H9 (cell line): ENCODE measurements around the gene MKX. TPM values are rescaled to one million over a fixed set of nuclear protein-coding genes. Genes with fewer than 3 reads are reported as not detected.

Experiments used
- DNase-seq: peaks from one replicate; pipeline ENCODE4 v3.0.0-alpha.2; 2017
- H2AFZ ChIP-seq: one replicate; pipeline ENCODE4 v1.6.1; 2013; ENCODE audit warnings: mild to moderate bottlenecking, low read length, control low read depth, moderate library complexity
- H2AK5ac ChIP-seq: 2 replicates; pipeline ENCODE4 v1.6.1; 2013; ENCODE audit warnings: low read length, control low read depth, mixed read lengths; ENCODE audit not compliant: insufficient read length
- H2BK120ac ChIP-seq: one replicate; pipeline ENCODE4 v1.6.1; 2013; ENCODE audit warnings: low read depth, mild to moderate bottlenecking, low read length, control low read depth, inconsistent platforms; ENCODE audit not compliant: poor library complexity, severe bottlenecking
- H2BK12ac ChIP-seq: 2 replicates; pipeline ENCODE4 v1.6.1; 2013; ENCODE audit warnings: low read length, control low read depth, mixed read lengths, low read depth; ENCODE audit not compliant: insufficient read length
- H2BK15ac ChIP-seq: 2 replicates; pipeline ENCODE4 v1.6.1; 2013; ENCODE audit warnings: low read depth, low read length, control low read depth
- H2BK20ac ChIP-seq: one replicate; pipeline ENCODE4 v1.6.1; 2013; ENCODE audit warnings: low read depth, mild to moderate bottlenecking, low read length, control low read depth, inconsistent platforms; ENCODE audit not compliant: poor library complexity, severe bottlenecking
- H2BK5ac ChIP-seq: 2 replicates; pipeline ENCODE4 v1.6.1; 2013; ENCODE audit warnings: low read length, control low read depth, mixed read lengths; ENCODE audit not compliant: insufficient read length
- H3K14ac ChIP-seq: 2 replicates; pipeline ENCODE4 v1.6.1; 2013; ENCODE audit warnings: low read length, control low read depth; ENCODE audit not compliant: insufficient read depth
- H3K18ac ChIP-seq: 2 replicates; pipeline ENCODE4 v1.6.1; 2013; ENCODE audit warnings: low read depth, mild to moderate bottlenecking, mixed read lengths, low read length, control low read depth; ENCODE audit not compliant: insufficient read length
- H3K23ac ChIP-seq: 2 replicates; pipeline ENCODE4 v1.6.1; 2013; ENCODE audit warnings: low read length, control low read depth, mixed read lengths, low read depth; ENCODE audit not compliant: insufficient read length
- H3K23me2 ChIP-seq: 2 replicates; pipeline ENCODE4 v1.6.1; 2013; ENCODE audit warnings: low read depth, mild to moderate bottlenecking, mixed read lengths, low read length, control low read depth; ENCODE audit not compliant: insufficient read length, poor library complexity, severe bottlenecking
- H3K27ac ChIP-seq: 2 replicates; pipeline ENCODE4 v1.5.1; 2013; ENCODE audit warnings: low read length, control low read depth, mixed read lengths, low read depth; ENCODE audit not compliant: insufficient read length
- H3K27me3 ChIP-seq: 2 replicates; pipeline ENCODE4 v1.6.1; 2013; ENCODE audit warnings: low read length, control low read depth, inconsistent platforms; ENCODE audit not compliant: insufficient read depth
- H3K4ac ChIP-seq: 2 replicates; pipeline ENCODE4 v1.6.1; 2013; ENCODE audit warnings: low read depth, mild to moderate bottlenecking, control low read depth, inconsistent platforms, low read length, moderate library complexity
- H3K4me1 ChIP-seq: 2 replicates; pipeline ENCODE4 v1.6.1; 2013; ENCODE audit warnings: low read length, control low read depth, inconsistent platforms; ENCODE audit not compliant: insufficient read depth
- H3K4me2 ChIP-seq: 2 replicates; pipeline ENCODE4 v1.6.1; 2013; ENCODE audit warnings: low read length, control low read depth, mixed read lengths; ENCODE audit not compliant: insufficient read length, insufficient read depth
- H3K56ac ChIP-seq: 2 replicates; pipeline ENCODE4 v1.6.1; 2013; ENCODE audit warnings: low read depth, mild to moderate bottlenecking, mixed read lengths, low read length, control low read depth; ENCODE audit not compliant: insufficient read length
- H3K79me1 ChIP-seq: 2 replicates; pipeline ENCODE4 v1.6.1; 2013; ENCODE audit warnings: low read depth, mild to moderate bottlenecking, moderate library complexity, low read length, control low read depth, inconsistent platforms; ENCODE audit not compliant: insufficient read depth, poor library complexity, severe bottlenecking
- H3K79me2 ChIP-seq: 2 replicates; pipeline ENCODE4 v1.6.1; 2013; ENCODE audit warnings: low read length, control low read depth, inconsistent platforms; ENCODE audit not compliant: insufficient read depth
- H3K9ac ChIP-seq: 2 replicates; pipeline ENCODE4 v1.6.1; 2013; ENCODE audit warnings: low read length, control low read depth, mixed read lengths; ENCODE audit not compliant: insufficient read length; ENCODE audit errors: extremely low read depth
- H3K9me3 ChIP-seq: one replicate; pipeline ENCODE4 v1.6.1; 2013; ENCODE audit warnings: low read depth, low read length, inconsistent platforms; ENCODE audit not compliant: control insufficient read depth
- H3T11ph ChIP-seq: one replicate; pipeline ENCODE4 v1.6.1; 2013; ENCODE audit warnings: mild to moderate bottlenecking, low read length, control low read depth, inconsistent platforms
- H4K20me1 ChIP-seq: one replicate; pipeline ENCODE4 v1.6.1; 2013; ENCODE audit not compliant: control insufficient read depth, insufficient read length, insufficient read depth
- H4K5ac ChIP-seq: 2 replicates; pipeline ENCODE4 v1.6.1; 2013; ENCODE audit warnings: low read depth, mild to moderate bottlenecking, mixed read lengths, low read length, control low read depth; ENCODE audit not compliant: insufficient read length
- H4K8ac ChIP-seq: replicated peaks from 2 replicates; pipeline ENCODE4 v1.6.1; 2013; ENCODE audit warnings: low read length, control low read depth, mixed read lengths, low read depth; ENCODE audit not compliant: insufficient read length
- H4K91ac ChIP-seq: 2 replicates; pipeline ENCODE4 v1.6.1; 2013; ENCODE audit warnings: low read depth, mild to moderate bottlenecking, moderate library complexity, mixed read lengths, low read length, control low read depth; ENCODE audit not compliant: insufficient read length
- H3K27ac Mint-ChIP-seq, 3 experiments: 2 replicates in 2 of 3; 3 replicates in 1 of 3; pipeline ENCODE4 v1.8.0; 2020 to 2021; ENCODE audit warnings: mixed read lengths in 3 of 3, mild to moderate bottlenecking in 1 of 3, moderate library complexity in 1 of 3
- H3K27me3 Mint-ChIP-seq: 2 replicates; pipeline ENCODE4 v1.8.0; 2021; ENCODE audit warnings: low read depth, mild to moderate bottlenecking, moderate library complexity, mixed read lengths
- H3K36me3 Mint-ChIP-seq, 3 experiments: 2 replicates in 2 of 3; 3 replicates in 1 of 3; pipeline ENCODE4 v1.8.0; 2020 to 2021; ENCODE audit warnings: low read depth in 3 of 3, mixed read lengths in 3 of 3; ENCODE audit not compliant: insufficient read depth in 1 of 3
- H3K4me1 Mint-ChIP-seq, 2 experiments: 2 replicates each; pipeline ENCODE4 v1.8.0; 2020; ENCODE audit warnings: mixed read lengths in 2 of 2
- H3K4me3 Mint-ChIP-seq, 2 experiments: 2 replicates in 1 of 2; 3 replicates in 1 of 2; pipeline ENCODE4 v1.8.0; 2020 to 2021; ENCODE audit warnings: mild to moderate bottlenecking in 2 of 2, mixed read lengths in 2 of 2, moderate library complexity in 1 of 2
- H3K9me3 Mint-ChIP-seq, 2 experiments: 2 replicates in 1 of 2; 3 replicates in 1 of 2; pipeline ENCODE4 v1.8.0; 2020; ENCODE audit warnings: mild to moderate bottlenecking in 2 of 2, mixed read lengths in 2 of 2, moderate library complexity in 1 of 2
- WGBS: extraction: QIAGEN DNeasy Blood & Tissue Kit; methylation state at CpG from one replicate; pipeline ENCODE4 v1.1.7; 2013; ENCODE audit warnings: missing lambda C conversion rate, low lambda C conversion rate, mixed read lengths; ENCODE audit not compliant: insufficient read length; ENCODE audit errors: extremely low coverage; 5-methylcytosine and 5-hydroxymethylcytosine counted together
- total RNA-seq: library from RNA; stranded (reverse); gene quantifications from 2 replicates; pipeline ENCODE4 v1.2.1, GENCODE V29; 2021
- TF ChIP-seq, protein P1 (sequence below): fragments of 200-600 bp; sonication (generic); conservative IDR thresholded peaks from 3 replicates; pipeline ENCODE4 v1.8.0; 2021; ENCODE audit warnings: antibody characterized with exemption, mild to moderate bottlenecking

The MKX gene
- total RNA-seq, 1 experiment from 2014 or later: 0.46 TPM

DNA sequence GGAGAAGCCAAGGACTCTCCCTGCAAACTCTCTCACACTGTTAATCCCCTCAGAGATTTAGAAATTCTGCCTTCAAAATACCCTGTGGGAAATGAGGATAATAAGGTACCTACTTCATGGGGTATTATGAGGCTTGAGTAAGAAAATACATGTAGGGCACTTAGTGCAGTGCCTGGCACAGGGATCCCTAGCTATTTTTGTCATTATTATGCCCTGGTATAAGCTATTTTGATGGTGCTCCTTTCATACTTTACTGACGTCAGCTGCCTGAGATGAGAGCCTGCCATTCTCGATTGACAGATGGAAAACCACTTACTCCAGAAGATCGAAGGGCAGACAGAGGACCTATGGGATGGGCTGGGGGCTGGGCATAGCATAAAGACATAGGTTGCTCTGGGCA is 30.1 kb downstream of the MKX start:
- Histone ChIP-seq H3K9ac (no peak overlapping the region), H3K23ac (no peak overlapping the region), H3K18ac (no peak overlapping the region), H4K5ac (no peak overlapping the region), H4K20me1 (no peaks in the 10 kb centered on the region), H4K91ac (no peak overlapping the region), H2BK12ac (no peak overlapping the region), H2BK5ac (no peak overlapping the region), H2BK20ac (no peak overlapping the region), H3K27me3 (0 out of 2 replicates have a peak, but pooled peaks cover 1% of the 10 kb centered on the region), H3K27ac (no peak overlapping the region), H3K14ac (no peak overlapping the region), H2AK5ac (no peak overlapping the region), H3K79me2 (no peaks in the 10 kb centered on the region), H2BK15ac (no peak overlapping the region), H2AFZ (no peak overlapping the region), H4K8ac (no peak overlapping the region), H3K4me1 (no peaks in the 10 kb centered on the region), H3T11ph (no peak overlapping the region), H3K4ac (no peak overlapping the region), H2BK120ac (no peak overlapping the region), H3K4me2 (no peak overlapping the region), H3K79me1 (no peaks in the 10 kb centered on the region), H3K23me2 (no peaks in the 10 kb centered on the region), H3K56ac (no peak overlapping the region), H3K9me3 (no peaks in the 10 kb centered on the region)
- no peaks in the 10 kb centered on the region for H3K4me1 Mint-ChIP-seq
- TF ChIP-seq, protein P1, sequence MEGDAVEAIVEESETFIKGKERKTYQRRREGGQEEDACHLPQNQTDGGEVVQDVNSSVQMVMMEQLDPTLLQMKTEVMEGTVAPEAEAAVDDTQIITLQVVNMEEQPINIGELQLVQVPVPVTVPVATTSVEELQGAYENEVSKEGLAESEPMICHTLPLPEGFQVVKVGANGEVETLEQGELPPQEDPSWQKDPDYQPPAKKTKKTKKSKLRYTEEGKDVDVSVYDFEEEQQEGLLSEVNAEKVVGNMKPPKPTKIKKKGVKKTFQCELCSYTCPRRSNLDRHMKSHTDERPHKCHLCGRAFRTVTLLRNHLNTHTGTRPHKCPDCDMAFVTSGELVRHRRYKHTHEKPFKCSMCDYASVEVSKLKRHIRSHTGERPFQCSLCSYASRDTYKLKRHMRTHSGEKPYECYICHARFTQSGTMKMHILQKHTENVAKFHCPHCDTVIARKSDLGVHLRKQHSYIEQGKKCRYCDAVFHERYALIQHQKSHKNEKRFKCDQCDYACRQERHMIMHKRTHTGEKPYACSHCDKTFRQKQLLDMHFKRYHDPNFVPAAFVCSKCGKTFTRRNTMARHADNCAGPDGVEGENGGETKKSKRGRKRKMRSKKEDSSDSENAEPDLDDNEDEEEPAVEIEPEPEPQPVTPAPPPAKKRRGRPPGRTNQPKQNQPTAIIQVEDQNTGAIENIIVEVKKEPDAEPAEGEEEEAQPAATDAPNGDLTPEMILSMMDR: no peak
- H3K27ac Mint-ChIP-seq: no peak overlapping the region
- H3K36me3 Mint-ChIP-seq: no peaks in the 10 kb centered on the region
- H3K27me3 Mint-ChIP-seq: no peaks in the 10 kb centered on the region; the same call in 1 of the 2 replicates
- no peak for DNase-seq
- no peak overlapping the region for H3K4me3 Mint-ChIP-seq
- no peaks in the 10 kb centered on the region for H3K9me3 Mint-ChIP-seq
- no CpG with 5 or more reads among the region's 3 CpGs for WGBS
